IPS-18c (cell line): ENCODE measurements around the gene HID1.

Source experiments
- H3K4me3 ChIP-seq: 2 replicates; pipeline ENCODE4 v1.7.0; 2013; ENCODE audit warnings: low read depth, mild to moderate bottlenecking, low read length, moderate library complexity; ENCODE audit not compliant: insufficient read depth
- H3K9me3 ChIP-seq: one replicate; pipeline ENCODE4 v1.6.1; 2013; ENCODE audit warnings: mild to moderate bottlenecking, low read length, moderate library complexity; ENCODE audit not compliant: control insufficient read depth, insufficient read depth

The HID1 gene

DNA sequence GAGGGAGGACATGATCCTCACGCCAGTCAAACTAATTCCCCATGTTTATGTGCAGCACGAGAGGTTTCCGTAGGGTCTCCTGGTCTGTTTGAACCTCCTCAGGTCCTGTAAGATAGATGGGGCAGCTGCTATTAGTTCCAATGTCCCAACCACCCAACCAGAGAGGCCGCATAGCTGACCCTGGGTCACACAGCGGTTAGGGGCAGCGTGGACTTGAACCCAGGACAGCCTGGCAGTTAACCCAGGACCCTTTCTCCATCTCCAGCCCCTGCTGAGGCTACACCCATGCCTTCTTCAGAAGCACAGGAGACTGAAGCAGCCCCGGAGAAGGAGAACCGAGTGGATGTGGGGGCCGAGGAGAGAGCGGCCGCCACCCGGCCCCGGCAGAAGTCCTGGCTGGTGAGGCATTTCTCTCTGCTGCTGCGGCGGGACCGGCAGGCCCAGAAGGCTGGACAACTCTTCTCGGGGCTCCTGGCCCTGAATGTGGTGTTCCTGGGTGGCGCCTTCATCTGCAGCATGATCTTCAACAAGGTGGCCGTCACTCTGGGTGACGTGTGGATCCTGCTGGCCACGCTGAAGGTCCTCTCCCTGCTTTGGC, 31.3 kb downstream of the HID1 start:
- no peak overlapping the region for H3K4me3 ChIP-seq
- no peaks in the 10 kb centered on the region for H3K9me3 ChIP-seq

DNA sequence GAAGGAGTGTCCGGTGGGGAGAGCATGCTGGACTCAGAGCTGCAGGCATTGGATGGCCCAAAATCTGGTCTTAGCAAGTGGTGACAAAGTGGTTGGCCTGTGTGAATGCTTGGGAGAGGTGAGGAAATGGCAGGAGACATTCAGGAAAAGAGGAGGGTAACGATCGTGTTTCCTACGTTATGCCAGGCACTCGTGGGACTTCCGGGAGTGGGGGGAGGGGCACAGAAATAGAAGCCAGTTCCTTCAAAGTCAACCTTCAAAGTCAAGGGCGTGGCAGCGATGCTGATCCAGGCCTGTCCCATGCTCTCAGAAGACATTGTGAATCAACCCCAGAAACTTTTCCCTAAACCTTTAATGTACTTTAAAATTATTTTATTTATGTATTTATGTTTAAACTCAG, 33.0 kb downstream of the HID1 start:
- no peak overlapping the region for H3K4me3 ChIP-seq
- no peaks in the 10 kb centered on the region for H3K9me3 ChIP-seq

DNA sequence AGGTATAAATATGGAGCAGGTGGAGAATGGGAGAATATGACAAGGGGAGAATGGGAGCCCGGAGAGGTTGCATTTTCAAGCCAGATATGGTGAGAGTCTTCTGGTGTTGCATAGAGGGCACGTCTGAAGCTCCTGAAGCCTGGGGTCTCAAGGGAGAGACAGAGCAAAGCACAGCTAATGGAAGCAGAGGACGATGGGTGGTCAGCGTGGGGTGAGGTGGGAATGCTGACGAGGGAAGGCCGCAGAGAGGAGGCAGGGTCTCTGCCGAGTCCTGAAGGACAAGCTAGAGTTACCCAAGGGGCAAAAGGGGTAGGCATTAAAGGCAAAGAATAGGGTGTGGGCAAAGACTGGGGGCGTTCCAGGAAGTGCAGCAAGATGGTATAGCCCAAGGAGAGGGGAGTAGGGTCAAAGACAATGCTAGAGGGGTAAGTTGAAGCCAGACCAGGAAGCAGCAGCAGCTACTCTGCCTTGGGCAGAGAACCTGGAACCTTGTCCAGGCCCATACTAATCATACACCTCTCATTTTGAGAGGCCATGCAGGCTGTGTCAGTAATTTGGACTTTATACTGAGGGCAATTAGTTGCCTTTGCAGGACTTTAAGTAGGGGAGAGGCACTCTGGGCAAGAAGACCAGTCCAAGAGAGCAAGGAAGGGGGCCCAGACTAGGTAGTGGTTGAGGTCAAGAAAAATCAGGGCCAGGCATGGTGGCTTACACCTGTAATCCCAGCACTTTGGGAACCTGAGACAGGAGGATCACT, 34.2 kb downstream of the HID1 start:
- no peaks in the 10 kb centered on the region for H3K9me3 ChIP-seq
- no peak overlapping the region for H3K4me3 ChIP-seq

DNA sequence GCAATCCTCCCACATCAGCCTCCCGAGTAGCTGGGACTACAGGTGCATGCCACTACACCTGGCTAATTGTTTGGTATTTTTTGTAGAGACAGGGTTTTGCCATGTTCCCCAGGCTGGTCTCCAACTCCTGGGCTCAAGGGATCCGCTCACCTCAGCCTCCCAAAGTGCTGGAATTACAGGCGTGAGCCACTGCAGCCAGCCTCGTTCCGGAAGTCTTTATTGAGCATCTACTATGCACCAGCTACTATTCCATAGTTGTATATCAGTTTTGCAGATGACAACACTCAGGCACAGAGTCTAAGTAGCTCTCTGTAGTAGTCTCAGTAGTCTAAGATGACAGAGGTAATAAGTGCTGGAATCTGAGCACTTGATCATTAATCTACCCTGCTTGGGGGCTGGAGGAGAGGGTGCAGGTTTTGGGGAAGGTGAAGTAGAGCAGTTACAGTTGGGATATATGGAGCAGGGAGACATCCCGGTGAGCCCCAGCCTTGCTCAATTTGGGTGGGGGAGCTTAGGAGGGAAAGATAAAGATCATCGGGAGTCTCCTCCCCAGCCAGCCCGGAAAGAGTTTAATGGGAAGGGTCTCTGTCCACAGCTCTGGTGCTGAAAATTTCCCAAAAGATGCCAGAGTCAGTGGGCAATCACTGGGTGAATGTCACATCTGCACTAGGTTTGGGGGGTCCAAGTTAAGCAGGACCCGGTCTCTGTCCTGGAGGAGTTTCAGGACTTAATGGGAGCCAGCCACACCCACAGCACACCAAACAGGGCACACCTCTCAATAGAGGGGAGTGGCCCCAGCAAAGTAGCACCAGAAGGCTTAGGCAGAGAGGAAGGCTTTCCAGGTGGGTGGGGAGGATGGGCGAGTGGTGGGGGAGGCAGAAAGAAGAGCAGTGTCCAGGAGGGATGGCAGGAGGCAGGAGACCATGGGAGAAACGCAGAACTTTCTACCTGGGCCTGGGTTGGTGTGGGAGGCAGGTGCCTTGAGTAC, 35.2 kb downstream of the HID1 start:
- H3K9me3 ChIP-seq: no peaks in the 10 kb centered on the region
- H3K4me3 ChIP-seq: no peak overlapping the region

DNA sequence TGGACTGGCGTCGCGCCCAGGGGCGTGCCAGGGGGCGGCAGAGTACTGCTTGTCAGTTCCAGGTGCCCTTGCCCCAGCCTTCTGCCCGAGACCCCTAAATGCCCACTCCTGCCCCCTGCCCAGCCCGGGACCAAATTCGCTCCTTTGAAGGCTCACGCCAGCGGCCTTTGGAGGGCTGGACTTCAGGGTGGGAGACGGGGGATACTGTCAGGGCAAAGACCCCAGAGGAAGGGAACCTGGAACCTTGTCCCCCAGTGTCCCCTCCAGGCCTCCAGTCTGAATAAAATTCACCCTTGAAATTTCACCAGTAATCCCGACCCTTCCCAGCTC, 36.1 kb downstream of the HID1 start:
- H3K4me3 ChIP-seq: no peak overlapping the region; the same call in 1 of the 2 replicates
- H3K9me3 ChIP-seq: no peaks in the 10 kb centered on the region

DNA sequence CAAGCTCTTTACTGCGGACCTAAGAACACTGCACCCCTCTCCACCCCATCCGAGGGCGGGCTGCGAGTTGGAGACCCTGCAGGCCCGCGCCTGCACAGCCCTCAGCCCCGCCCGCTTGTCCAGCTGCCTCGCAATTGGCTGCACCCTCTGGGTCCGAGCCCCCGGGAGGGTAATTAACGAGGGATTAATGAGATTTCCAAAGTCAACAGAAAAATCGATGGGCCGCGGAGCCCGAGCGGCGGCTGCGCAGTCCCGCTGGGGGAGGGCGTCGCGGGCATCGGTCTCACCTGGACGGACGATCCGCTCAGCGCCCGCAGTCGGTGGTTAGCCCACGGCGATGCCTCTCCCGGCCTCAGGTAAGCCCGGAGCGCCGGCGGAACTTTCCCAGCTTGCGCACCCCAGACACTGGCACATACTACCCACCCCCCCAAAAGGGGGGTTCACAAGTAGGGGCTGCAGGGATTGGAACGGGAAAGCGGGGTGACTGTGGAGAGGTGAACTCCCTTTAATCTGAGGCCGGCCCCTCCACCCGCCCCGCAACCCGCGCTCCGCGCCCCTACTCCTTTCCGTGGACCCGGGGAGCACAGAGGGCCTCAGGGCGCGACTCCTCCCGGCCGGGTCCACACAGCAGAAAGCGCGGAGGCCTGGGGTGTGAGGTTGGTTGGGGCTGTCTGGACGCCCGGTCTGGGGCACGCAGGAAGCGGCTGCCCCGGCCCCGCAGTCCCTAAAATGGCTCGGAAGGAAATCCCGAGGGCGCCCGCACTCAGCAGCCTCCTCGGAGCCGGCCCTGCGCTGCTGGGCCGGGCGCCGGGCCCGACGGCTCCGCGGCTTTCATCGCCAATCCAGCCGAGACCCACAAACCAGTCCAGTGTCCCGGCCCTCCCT, 36.7 kb downstream of the HID1 start, which contains the start of gene OTOP3:
Gene OTOP3, plus strand, starts transcription at position 314 of the 885 bp plus-strand sequence. Its CDS starts 24 bp downstream, at position 338.
- peak within 1 kb of the TSS; percentile 31; the same call in 1 of the 2 replicates for H3K4me3 ChIP-seq

DNA sequence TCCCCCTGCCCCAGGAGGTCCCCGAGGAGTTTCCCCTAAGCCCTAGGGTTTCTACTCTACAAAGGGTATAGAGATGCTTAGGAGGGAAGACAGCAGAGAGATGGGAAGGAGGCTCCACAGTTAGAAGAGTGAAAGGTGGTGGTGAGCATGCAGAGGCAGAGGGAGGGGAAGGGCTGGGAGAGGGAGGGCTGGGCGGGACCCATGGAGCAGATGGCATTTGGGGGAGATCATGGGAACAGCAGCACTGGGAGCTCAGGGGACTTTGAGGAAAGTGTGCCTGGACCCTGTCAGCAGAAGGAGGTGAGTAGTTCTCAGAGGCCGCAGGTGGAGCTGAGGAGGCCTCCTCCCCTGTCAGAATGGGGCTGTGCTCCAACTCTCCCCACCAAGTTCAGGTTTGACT, 37.5 kb downstream of the HID1 start:
- no peaks in the 10 kb centered on the region for H3K9me3 ChIP-seq
- H3K4me3 ChIP-seq: peak overlapping the region; percentile 31; the same call in 1 of the 2 replicates

More for the DNA sequence above, 36.7 kb downstream of the HID1 start, which contains the start of gene OTOP3:
- no peaks in the 10 kb centered on the region for H3K9me3 ChIP-seq

DNA sequence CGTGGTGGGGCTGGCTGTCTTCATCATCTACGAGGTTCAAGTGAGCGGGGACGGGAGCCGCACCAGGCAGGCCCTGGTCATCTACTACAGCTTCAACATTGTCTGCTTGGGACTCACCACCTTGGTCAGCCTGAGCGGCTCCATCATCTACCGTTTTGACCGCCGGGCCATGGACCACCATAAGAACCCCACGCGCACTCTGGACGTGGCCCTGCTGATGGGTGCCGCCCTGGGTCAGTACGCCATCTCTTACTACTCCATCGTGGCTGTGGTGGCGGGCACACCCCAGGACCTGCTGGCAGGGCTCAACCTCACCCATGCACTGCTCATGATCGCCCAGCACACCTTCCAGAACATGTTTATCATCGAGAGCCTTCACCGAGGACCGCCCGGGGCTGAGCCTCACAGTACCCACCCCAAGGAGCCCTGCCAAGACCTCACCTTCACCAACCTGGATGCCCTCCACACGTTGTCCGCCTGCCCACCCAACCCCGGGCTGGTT, 42.0 kb downstream of the HID1 start:
- Histone ChIP-seq H3K4me3 (no peak overlapping the region), H3K9me3 (no peaks in the 10 kb centered on the region)

DNA sequence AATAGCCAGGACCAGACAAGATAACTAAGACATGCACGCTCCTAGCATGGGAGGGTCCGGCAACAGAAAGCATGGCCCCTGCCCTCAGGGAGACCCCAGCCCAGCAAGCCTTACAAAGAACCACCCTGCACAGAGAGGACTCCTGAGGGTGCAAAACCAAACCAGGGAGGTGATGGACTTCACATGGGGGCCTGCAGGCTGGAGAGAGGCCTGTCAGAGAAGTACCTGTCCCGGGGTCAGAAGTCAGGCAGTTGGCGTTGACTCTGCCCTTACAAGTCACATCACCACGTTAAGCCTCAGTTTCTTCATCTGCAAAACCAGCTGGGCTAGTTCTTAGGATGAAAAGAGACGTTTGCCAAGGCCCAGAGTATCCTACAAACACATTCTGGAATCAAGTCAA, 43.8 kb downstream of the HID1 start:
- Histone ChIP-seq H3K4me3 (no peak overlapping the region), H3K9me3 (no peaks in the 10 kb centered on the region)

DNA sequence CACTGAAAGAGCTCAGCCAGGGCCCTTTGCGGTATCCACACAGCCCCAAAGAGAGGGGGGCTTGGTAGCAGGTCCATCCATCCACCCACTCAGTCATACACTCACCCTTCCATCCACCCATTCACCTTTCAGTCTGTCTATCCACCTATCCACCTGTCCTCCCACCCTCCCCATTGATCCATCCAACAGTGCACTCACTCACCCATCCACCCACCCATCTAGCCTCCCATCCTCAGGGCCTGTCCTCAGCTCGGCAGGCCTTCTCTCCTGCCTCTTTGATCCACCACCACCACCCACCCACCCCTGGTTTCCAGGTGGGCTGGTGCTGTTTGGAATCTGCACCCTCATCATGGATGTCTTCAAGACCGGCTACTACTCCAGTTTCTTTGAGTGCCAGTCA, 47.3 kb downstream of the HID1 start:
- Histone ChIP-seq H3K9me3 (no peaks in the 10 kb centered on the region), H3K4me3 (no peak overlapping the region)

DNA sequence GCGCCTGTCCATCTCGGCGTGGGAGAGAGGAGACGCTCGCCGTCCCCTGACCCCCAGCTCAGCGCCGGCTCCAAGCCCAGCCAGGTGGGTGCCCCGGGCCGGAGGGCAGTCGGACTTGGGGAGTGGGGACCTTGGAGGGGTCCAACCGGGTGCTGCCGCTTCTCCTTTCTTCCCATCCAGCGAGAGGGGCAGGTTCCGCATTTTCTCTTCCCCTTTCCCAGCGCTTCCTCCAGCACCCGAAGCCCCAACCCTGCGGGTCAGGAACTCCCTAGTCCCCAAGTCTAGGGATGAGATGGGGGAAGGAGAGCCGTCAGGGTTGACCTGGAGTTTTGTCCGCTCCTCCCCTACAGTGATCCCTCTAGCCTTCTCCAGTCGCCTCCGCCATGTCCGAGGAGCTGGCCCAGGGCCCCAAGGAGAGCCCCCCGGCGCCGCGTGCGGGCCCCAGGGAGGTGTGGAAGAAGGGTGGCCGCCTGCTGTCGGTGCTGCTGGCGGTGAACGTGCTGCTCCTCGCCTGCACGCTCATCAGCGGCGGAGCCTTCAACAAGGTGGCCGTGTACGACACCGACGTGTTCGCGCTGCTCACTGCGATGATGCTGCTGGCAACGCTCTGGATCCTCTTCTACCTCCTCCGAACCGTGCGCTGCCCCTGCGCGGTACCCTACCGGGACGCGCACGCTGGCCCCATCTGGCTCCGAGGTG, 48.2 kb downstream of the HID1 start, which contains the start of gene OTOP2:
Gene OTOP2, plus strand, starts transcription at position 24 of the 699 bp plus-strand sequence. Its CDS starts 360 bp downstream, at position 384.
- no peaks in the 10 kb centered on the region for H3K9me3 ChIP-seq
- H3K4me3 ChIP-seq: peak within 1 kb of the TSS; percentile 46

DNA sequence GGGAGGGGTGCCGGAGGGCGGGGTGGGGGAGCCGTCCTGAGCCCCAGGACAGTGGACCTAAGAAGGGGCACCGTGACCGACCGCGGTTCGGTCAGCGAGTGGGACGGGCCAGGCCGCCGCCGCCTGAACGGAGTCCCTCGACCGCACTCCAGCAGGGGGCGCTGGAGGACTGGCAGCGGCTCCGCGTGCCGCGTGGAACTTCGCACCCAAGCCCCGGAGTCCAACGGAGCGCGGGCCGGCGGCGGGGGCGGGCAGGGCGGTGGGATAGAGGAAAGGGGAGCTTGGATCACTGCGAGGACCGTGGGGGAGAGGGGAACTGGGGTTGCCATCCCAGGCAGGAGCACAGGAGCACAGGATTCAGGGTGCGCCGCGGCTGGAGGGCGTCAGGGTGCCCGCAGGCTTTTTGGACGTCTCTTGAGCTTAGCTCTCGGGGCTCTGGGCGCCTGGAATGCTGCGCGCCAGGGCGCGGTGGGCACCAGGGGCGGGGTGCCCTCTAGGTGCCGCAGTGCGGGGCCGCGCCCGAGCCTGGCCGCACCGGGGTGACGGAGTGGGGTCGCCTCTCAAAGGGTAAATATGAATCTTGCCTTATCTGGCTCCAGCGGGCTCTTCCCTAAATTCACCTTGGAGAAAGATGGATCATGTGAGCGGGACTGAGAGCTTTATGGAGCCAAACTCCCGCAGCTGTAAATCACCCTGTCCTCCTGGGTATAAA, 48.9 kb downstream of the HID1 start:
- H3K4me3 ChIP-seq: peak overlapping the region; percentile 46; the same call in 1 of the 2 replicates
- H3K9me3 ChIP-seq: no peaks in the 10 kb centered on the region

DNA sequence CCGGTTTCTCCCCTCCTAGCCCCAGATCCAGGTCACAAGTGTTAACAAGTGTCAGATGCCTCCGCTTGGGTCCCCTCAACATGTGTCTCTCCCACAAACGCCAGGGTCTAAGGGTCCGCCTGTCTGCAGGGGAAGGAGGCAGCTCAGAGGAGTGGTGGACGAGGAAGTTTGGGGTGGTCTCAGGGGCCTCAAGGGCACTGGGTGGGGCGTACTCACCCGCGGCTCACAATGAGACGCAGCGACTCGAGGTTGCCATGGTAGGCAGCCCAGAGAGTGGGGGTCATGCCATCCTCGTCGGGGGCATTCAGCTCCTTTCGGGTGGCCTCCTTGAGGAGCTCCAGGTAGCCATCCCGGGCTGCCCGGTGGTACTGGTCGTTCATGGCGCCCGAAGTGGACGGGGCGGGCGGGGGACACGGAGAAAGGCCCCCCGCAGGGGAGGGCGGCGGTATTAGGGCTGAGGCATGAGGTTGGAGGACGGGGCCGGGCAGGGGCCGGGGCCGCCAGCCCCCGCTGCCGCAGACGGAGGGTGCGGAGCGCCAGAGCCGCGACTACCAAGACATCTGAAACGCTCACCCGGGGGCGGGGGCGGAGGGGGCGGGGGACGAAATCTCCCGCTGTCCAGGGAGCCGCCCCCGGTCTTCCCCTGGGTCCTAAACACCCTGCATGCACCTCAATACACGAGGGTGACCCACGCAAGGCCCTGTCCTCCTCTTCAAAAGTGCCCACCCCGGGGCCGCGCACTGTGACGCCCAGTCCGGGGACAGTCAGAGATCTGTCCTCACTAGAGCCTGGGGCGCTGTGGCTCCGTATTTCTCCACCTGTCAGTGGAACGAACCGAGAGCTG, 49.6 kb downstream of the HID1 start, which contains the start of gene USH1G:
Gene USH1G, minus strand, starts transcription at position 562 of the 844 bp plus-strand sequence. Its CDS starts 182 bp downstream, at position 380.
- Histone ChIP-seq H3K9me3 (no peaks in the 10 kb centered on the region), H3K4me3 (peak within 1 kb of the TSS; percentile 52; the same call in 1 of the 2 replicates)

DNA sequence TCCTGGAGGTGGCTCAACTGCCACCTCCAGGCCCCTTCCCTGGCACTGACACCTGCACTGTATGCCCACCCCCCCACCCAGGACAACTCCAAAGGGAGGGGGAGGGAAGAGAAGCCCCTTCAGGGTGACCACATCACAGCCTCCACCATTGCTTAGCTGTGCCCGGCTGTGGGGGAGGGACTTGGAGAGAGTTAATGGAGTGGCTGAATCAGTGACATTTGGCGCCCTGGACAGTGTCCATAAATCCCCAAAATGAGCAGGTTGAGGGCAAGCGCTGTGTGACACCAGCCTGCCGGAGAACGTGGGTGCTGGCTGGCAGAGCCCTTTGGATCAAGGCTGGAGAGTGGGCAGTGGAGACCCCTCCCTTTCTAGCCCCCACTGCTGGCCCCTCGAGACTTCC, 50.4 kb downstream of the HID1 start:
- Histone ChIP-seq H3K9me3 (no peaks in the 10 kb centered on the region), H3K4me3 (no peak overlapping the region)
